ENCODE results near the gene CCS.

The CCS gene

GRCh38 chr11:66559866-66560676 is 32.9 kb upstream of the CCS start:
- no peak for ATAC-seq
- no peak for TF ChIP-seq ZFP30 (CRISPR knock-in tag; IDR thresholded peaks at IDR 0.05)
- no peak for TF ChIP-seq PATZ1 (CRISPR knock-in tag; IDR thresholded peaks at IDR 0.05; ENCODE audit: borderline replicate concordance)
- no peak for TF ChIP-seq GLIS3 (CRISPR knock-in tag; IDR thresholded peaks at IDR 0.05)
- no peak for TF ChIP-seq CREB5 (CRISPR knock-in tag; IDR thresholded peaks at IDR 0.05; ENCODE audit: low read depth)
- TF ChIP-seq ZFP3 (CRISPR knock-in tag; IDR thresholded peaks at IDR 0.05): no peak
- no peak for TF ChIP-seq CSRNP3 (CRISPR knock-in tag; IDR thresholded peaks at IDR 0.05)
- no peak for TF ChIP-seq TCF4 (CRISPR knock-in tag; IDR thresholded peaks at IDR 0.05; ENCODE audit: borderline replicate concordance)
- no peak for TF ChIP-seq ZC3H10 (CRISPR knock-in tag; IDR thresholded peaks at IDR 0.05)
- no peak for TF ChIP-seq BACH2 (CRISPR knock-in tag; IDR thresholded peaks at IDR 0.05; ENCODE audit: borderline replicate concordance)
- TF ChIP-seq ZNF70 (CRISPR knock-in tag; IDR thresholded peaks at IDR 0.05): no peak
- TF ChIP-seq OSR1 (CRISPR knock-in tag; IDR thresholded peaks at IDR 0.05): no peak
- TF ChIP-seq ISL1 (CRISPR knock-in tag; IDR thresholded peaks at IDR 0.05): no peak
- no peak for TF ChIP-seq POU6F1 (CRISPR knock-in tag; IDR thresholded peaks at IDR 0.05; ENCODE audit: borderline replicate concordance, low read depth)
- TF ChIP-seq PPARA (CRISPR knock-in tag; IDR thresholded peaks at IDR 0.05; ENCODE audit: borderline replicate concordance): no peak
- TF ChIP-seq ESRRG (CRISPR knock-in tag; IDR thresholded peaks at IDR 0.05): no peak
- TF ChIP-seq ZNF565 (CRISPR knock-in tag; conservative IDR thresholded peaks at IDR 0.05; ENCODE audit: low read depth): no peak
- TF ChIP-seq SNAI2 (CRISPR knock-in tag; IDR thresholded peaks at IDR 0.05): no peak
- no peak for TF ChIP-seq ZNF8 (CRISPR knock-in tag; IDR thresholded peaks at IDR 0.05)
- TF ChIP-seq CSDC2 (CRISPR knock-in tag; IDR thresholded peaks at IDR 0.05): no peak

- TF ChIP-seq ZNF8 (CRISPR knock-in tag; IDR thresholded peaks at IDR 0.05) (no peak), PATZ1 (CRISPR knock-in tag; IDR thresholded peaks at IDR 0.05; ENCODE audit: borderline replicate concordance) (no peak), CREB5 (CRISPR knock-in tag; IDR thresholded peaks at IDR 0.05; ENCODE audit: low read depth) (no peak), TOX (CRISPR knock-in tag; IDR thresholded peaks at IDR 0.05; ENCODE audit: borderline replicate concordance) (no peak), ZNF565 (CRISPR knock-in tag; conservative IDR thresholded peaks at IDR 0.05; ENCODE audit: low read depth) (no peak), ISL1 (CRISPR knock-in tag; IDR thresholded peaks at IDR 0.05) (no peak), ARNTL (CRISPR knock-in tag; IDR thresholded peaks at IDR 0.05; ENCODE audit: borderline replicate concordance, low read depth) (no peak), CSDC2 (CRISPR knock-in tag; IDR thresholded peaks at IDR 0.05) (no peak), ZC3H10 (CRISPR knock-in tag; IDR thresholded peaks at IDR 0.05) (no peak), TCF4 (CRISPR knock-in tag; IDR thresholded peaks at IDR 0.05; ENCODE audit: borderline replicate concordance) (no peak), BACH2 (CRISPR knock-in tag; IDR thresholded peaks at IDR 0.05; ENCODE audit: borderline replicate concordance) (no peak), ZNF70 (CRISPR knock-in tag; IDR thresholded peaks at IDR 0.05) (no peak), GLIS3 (CRISPR knock-in tag; IDR thresholded peaks at IDR 0.05) (no peak), OSR1 (CRISPR knock-in tag; IDR thresholded peaks at IDR 0.05) (no peak), POU6F1 (CRISPR knock-in tag; IDR thresholded peaks at IDR 0.05; ENCODE audit: borderline replicate concordance, low read depth) (no peak)
- ATAC-seq: no peak
These were observed 31.6 kb upstream of the CCS start for GRCh38 chr11:66561178-66561974.

Data from SK-N-SH treated with all-trans-retinoic acid at 6 μM for 48 hours (cell line).